ENCODE results near the gene ATP5F1A.

DNA sequence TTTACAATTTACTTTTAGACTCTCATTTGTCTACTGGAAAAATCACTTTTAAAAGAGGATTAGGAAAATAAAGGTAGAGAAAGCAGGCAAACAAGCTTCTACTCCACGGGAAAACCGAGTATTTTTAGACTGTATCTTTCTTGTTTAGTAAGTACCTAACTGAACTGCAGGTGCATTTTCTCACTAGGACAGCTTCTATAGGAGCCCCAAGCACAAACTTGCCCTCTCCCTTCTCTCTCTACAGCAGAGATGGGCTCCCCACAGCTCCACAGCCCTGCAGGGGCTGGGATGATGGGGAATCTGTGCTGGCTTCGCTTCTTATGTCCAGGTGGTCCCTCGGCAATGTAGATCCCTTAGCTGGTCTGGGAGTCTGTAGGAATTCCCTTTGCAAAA lies 42.3 kb downstream of the ATP5F1A start:
- TF ChIP-seq, protein P1, sequence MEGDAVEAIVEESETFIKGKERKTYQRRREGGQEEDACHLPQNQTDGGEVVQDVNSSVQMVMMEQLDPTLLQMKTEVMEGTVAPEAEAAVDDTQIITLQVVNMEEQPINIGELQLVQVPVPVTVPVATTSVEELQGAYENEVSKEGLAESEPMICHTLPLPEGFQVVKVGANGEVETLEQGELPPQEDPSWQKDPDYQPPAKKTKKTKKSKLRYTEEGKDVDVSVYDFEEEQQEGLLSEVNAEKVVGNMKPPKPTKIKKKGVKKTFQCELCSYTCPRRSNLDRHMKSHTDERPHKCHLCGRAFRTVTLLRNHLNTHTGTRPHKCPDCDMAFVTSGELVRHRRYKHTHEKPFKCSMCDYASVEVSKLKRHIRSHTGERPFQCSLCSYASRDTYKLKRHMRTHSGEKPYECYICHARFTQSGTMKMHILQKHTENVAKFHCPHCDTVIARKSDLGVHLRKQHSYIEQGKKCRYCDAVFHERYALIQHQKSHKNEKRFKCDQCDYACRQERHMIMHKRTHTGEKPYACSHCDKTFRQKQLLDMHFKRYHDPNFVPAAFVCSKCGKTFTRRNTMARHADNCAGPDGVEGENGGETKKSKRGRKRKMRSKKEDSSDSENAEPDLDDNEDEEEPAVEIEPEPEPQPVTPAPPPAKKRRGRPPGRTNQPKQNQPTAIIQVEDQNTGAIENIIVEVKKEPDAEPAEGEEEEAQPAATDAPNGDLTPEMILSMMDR (IDR thresholded peaks at IDR 0.05; ENCODE audit: insufficient read depth, low read depth, low read length) = no peak
- TF ChIP-seq EZH2 (IDR thresholded peaks at IDR 0.05; ENCODE audit: insufficient read depth, low read length) = no peak
